GM18498 (cell line): Measurements from ENCODE around the gene EGF.
"Not testable (repeated sequence)": the region's sequence is repeated elsewhere in the genome, so short reads cannot be mapped to it uniquely, and the experiment has no call there.

Source experiments
- ATAC-seq: cut with Tn5 transposase; IDR thresholded peaks from one replicate; pipeline ENCODE4 v1.9.1; 2021; ENCODE audit warnings: mild to moderate bottlenecking, moderate library complexity; ENCODE audit not compliant: unreplicated experiment

The EGF gene

DNA sequence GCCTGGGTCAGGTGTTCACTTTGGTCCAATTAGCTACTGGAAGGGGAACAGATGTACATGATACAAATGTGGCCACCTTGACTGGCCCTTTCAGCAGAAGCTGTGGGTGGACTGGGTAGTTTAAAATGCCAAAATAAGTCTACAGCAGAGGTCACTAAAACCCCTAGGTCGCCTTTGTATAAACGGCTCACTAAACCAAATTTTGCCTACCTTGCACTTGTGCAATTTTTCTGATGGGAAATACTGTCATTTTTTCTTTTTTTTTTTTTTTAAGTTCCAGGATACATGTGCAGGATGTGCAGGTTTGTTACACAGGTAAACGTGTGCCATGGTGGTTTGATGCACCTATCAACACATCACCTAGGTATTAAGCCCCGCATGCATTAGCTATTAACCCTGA is 109.8 kb downstream of the EGF start:
- ATAC-seq, result no peak

DNA sequence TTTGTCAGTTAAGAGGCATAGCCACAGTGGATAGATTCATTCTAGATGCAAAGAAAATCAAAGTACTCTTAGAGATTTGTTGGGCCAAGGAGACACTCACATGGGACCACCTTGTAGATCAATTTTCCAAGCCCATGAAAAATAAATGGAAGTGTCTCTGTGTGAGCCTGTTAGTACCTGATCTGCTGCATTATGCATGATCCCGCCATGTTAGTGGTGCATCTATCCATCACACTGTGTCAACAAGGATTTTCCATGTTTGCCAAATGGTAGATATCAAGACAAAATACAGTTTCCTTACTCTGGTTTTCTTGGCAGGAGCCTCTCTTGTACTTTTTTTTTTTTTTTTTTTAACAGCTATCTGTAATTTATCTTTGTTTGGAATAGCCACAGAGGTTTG is 112.4 kb downstream of the EGF start:
- ATAC-seq, result no peak

DNA sequence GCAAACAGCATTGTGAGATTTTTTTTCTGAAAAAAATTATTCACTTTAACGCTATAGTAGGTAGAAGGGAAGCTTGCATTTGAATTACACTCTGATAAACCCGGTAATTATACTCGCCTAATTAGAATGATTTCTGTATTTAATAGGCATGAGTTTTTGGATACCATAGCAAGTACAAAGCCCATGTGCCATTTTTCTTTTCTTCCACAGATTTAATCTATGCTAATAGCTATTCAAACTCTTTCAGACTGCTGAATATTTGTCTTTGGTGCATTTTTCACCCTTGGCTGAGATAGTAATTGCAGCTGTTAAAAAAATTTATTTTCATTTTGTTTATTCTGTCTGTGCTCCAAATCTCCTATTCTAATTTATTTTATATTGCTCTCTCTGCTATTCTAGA is 113.0 kb downstream of the EGF start:
- ATAC-seq, result no peak

DNA sequence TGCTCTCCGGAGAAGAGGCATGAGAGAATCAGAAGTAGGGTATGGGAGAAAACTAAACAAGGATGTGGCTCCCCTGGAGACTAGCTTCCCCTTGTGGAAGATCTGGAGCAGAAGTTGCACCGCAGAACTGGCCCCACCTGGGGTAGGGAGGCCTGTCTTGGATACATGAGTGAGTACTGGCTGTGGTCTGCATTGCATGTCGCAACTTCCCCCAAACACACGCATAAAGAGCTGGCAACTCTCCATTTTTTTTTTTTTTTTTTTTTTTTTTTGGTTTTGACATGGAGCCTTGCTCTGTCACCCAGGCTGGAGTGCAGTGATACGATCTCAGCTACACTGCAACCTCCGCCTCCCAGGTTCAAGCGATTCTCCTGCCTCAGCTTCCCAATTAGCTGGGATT is 119.9 kb downstream of the EGF start:
- no peak for ATAC-seq

DNA sequence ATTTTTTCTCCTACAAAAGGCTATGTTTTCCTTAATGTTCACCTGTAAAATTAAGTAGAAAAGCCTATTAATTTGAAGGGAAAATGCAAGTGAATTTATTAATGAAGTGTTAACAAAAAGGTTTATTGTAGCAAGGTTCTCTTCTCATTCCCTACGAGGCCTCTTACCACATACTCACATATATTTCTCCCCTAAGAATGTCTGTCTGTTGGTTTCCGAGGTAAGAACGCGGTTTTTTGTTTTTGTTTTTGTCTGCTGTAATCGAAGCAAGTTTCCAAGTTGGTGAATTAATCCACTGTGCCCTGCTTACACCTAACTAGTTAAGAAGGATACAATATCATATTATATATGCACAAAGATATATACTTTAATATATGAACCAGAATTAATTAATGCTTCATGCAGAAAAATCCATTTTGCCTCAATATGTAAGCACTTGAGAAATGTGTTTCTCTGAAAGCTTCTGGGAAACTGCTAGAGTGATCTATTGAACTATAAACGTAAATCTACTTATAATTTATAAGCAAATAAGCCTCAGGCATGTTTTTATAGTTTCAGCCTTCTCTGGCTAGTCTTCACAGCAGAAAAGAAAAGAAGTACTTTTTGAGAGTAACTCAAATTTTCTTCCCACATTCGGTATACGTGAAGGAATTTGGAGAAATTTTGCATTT is 120.8 kb downstream of the EGF start:
- ATAC-seq, result peak; percentile 11

DNA sequence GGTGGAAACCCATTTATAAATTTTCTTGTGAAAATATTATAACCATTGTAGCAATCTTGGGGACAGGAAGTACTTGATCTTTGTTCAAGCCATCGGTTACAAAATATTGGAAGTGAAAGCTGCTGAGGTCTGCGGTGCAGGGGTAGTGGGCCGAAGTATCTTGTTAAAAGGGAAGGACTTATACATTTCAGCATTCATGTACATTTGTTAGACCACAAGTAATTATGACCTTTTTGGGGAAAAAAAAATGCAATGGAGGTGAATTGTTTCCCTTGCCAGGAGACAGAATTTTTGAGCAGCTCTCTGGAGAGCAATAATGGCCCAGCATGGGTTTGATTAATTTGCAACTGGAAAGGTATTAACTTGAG is 121.3 kb downstream of the EGF start:
- peak; percentile 99 for ATAC-seq

DNA sequence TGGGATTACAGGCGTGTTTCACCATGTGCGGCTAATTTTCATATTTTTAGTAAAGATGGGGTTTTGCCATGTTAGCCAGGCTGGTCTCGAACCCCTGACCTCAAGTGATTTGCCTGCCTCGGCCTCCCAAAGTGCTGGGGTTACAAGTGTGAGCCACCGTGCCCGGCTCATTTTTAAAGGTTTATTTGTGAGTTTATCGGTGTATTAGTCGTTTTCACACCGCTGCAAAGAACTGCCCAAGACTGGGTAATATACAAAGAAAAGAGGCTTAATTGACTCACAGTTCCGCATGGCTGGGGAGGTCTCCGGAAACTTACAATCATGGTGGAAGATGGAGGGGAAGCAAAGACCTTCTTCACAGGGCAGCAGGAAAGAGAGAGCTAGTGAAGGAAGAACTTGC is 126.5 kb downstream of the EGF start:
- ATAC-seq, result not testable (repeated sequence)

DNA sequence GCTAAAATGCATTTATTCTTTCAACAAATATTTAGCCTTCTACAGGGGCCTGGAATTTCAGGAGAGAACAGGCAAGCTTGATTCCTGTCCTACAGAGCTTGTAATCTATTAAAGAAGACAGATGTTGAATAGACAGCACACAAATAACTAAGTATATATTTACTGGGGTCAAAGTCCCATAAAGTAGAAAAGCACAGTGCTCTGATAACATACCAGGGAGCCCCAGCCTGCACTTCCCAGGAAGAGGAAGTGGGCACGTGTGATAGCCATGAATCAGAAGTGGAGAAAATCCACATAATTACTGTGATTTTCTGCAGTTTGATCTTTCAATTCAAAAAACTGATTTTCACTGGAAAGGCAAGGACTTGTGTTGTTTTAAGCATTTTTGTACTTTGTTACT is 129.1 kb downstream of the EGF start:
- ATAC-seq, result no peak

DNA sequence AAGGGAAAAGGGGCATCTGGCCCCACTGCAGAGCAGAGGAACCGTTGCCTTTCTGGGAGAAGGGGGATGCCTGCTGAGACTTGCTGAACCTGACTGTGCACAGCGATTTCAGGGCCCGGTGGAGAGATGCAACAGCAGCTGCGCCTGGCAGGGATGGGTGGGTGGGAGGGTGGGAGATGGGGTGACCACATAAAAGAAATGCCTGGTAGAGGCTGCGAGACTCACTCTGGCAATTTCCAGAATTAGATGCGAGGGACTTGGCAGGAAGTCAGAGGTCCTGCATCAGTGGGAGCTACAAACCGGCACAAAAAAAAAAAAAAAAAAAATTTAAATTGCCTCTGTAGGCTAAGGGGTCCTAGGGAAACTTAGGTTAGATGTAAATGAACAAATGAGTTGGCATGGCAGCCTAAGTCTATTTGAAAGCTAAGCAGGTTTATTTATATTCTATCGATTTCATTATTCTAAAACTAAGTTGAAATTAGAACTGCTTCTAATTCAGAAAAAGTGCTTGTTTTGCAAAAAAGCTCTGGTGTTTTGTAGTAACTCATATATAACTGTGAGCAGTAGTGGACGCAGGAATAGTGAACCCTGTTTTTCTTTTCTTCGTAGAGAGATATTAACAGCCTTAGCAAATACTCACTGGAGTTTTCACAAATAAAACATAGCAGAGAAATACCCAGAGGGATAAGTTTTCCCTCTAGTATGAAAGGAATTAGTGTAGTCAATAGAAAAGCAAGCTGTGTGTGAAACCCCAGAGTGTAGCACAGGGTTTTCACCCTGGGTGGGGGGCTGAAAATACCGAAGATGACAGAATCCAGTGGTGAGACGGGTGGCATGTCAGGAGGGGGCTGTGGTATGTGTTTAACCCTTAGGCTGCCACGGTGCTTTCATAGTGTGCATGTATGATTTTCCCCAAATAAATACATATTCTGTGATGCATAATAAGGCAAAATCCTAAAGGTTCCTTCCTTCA is 130.1 kb downstream of the EGF start:
- no peak for ATAC-seq

DNA sequence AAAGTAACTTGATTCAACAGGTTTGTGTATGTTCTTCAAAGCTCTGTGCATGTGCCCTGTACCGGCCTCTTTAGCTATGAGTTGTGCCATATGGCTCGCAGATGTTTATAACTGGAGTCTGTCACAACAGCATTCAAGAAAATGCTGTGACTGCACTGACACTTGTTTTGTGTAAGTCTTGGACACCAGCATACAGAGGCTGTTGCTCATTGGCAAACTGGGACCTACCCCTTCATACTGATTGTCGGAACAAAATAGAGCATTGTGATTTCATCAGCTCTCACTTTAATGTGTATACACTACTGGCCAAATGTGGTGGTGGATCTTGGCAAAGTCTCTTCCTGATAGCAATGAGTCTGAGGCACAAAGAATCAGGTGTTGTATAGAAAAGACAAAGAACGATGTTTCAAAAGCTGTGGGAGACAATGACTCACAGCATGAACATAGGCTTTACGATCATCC is 133.9 kb downstream of the EGF start:
- no peak for ATAC-seq

DNA sequence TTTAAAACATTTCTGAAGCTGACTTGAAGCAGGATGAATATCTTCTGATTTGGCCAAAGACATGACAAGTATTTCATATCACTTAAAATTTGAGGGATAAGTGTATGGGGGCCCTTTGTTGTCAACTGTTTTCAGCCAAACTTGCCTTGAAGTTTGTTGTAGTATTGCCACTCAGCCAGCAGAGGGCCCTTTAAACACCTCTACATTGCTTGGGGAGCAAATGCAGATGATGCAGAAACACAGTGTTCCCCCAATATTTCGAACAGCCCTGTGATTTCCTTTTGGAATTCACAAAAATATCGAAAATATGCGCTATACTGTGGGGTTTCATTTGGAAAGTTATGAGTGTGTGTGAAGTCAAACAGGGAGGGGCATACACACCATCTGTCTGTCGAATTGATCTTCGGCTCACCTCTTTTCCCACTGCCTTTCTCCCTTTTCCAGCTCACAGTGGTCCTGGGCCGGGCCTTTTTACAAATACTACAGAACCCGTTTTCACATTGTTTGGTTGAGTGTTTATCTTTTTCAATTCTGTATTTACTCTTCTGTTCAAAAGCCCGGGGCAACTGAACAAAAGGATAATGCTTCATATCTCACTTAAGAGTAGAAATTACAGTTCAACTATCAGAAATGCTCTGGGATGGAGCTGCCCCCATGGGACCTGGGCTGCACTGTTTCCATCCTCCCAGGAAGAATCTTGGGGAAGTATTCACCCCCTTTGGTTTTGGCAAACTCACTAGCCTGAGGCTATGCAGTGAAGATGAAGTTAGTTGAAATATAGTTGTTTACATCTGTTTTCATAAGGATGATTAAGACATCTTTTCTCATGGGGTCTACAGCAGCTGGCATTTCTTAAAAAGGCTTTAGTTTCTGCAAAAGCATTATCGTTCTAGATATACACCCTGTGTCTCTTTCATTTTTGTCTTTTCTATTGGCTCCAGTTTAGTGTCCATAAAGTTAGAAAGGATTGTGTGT is 137.6 kb downstream of the EGF start:
- ATAC-seq, result peak; percentile 72

DNA sequence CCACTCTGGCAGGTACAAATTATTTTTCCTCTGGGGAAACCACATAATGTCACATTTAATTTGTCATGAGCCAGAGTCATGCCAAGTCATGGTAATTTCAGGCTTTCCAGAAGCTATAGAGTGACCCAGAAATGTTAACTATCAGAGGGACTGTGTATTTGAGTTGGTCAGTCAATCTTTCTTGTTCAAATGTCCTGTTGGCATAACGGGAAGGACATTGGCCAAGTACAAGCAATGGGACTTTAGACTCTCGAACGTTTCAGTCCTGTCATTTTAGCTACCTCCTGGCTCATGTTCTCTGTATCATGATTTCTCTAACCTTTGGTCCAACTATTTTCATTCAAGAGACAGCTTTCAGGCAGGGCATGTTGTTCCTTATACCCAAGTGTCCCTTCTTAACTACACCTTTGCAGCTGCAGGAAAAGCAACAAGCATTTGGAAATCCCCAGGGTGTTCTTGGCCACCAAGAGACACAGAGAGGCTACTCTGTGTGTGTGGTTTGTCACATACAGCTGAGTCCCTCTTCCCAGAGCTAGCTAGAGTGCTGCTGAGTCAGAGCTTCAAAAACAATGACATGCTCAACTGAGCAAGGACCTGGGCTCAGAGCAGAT is 142.6 kb downstream of the EGF start:
- ATAC-seq, result peak; percentile 75

DNA sequence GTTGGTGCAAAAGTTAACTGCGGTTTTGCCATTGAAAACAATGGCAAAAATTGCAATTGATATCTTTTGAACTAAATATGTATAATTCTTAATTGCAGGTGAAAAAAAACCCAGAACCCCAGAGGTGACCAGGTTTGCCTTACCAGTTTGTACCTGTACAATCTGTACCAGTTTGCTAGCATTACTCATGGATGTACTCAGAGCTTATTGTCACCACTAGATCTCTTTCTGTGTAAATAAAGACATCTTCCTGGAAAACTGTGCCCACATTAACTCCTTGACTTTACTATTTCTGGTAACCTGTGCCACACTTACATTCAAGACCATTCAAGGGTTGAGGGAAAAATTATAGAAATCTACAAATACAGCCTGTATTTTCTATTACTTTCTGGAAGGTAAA is 146.0 kb downstream of the EGF start:
- ATAC-seq, result no peak

DNA sequence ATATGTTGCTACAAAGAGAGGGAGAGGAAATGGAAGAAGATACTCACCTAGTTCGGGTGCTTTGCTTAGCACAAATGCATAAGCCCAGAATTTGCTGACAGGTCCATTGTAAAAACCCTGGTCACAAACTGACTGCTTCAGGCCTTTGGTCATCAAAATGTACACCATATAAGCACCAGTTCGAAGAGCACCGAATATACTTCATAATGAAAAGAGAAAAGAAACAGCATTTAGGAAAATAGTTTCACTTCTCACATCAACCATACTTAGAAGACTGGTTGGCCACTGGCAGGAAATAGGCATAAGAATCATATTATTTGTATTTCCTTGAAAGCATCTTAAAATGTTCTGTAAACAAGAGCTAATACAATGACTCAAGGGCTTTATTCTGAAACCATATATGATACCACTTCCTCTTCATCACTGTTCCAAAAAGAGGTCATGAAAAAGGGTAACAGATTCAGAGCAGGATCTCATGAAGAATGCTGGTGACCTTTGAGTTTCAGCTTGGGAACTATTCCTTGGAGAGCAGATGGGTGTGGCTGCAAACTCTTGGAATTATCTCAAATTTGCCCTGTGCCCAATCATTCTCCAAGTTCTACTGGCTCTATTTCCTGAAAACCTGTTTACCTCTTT is 147.0 kb downstream of the EGF start:
- ATAC-seq, result peak; percentile 83

DNA sequence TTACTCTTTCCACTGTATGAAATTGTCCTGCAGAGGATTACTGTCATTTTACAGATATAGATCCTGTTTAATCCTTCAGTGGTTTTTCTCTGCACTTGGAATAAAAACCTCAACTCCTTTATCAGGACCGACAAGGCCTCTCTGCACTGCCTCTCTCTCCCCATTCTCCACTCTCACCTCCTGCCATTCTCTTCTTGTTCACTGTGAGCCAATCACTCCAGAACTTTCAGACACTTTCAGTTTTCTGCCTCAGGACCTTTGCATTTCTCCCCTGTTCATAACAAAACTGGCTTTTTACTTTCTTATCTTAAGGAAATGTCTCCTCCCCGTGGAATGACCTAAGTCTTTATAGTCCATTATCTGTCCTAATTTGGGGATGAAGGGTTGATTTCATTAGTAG is 148.4 kb downstream of the EGF start:
- ATAC-seq, result no peak
